Measurements from ENCODE around the gene AMZ2. TPM values are rescaled to one million over a fixed set of nuclear protein-coding genes. Genes with fewer than 3 reads are reported as not detected.

AMZ2 gene
- total and polyA plus RNA-seq, 2 donors from 2014 or later = 48.6 to 90.9 TPM

DNA sequence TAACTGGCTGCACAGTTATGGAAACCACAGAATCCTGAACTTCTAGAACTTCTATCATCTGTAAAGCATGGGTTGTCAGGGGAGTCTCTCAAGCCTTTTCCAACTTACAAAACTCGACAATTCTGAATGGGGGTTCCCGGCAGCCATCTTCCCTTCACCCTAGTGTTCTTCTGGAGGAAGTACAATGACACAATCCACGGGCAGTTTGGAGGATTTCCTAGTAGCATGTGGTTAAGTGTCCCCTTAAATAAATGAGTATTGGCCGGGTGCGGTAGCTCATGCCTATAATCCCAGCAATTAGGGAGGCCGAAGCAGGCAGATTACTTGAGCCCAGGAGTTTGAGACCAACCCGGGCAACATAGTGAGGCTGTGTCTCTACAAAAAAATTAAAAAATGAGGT, 41.0 kb downstream of the AMZ2 start:
- no peak overlapping the region for H3K4me3 ChIP-seq (ENCODE audit: low read length in 3 of 3)
- H3K9me3 ChIP-seq (ENCODE audit: control insufficient read depth in 2 of 3, insufficient read depth in 1 of 3, low read length in 3 of 3) = no peaks in the 10 kb centered on the region
- TF ChIP-seq, protein P1, sequence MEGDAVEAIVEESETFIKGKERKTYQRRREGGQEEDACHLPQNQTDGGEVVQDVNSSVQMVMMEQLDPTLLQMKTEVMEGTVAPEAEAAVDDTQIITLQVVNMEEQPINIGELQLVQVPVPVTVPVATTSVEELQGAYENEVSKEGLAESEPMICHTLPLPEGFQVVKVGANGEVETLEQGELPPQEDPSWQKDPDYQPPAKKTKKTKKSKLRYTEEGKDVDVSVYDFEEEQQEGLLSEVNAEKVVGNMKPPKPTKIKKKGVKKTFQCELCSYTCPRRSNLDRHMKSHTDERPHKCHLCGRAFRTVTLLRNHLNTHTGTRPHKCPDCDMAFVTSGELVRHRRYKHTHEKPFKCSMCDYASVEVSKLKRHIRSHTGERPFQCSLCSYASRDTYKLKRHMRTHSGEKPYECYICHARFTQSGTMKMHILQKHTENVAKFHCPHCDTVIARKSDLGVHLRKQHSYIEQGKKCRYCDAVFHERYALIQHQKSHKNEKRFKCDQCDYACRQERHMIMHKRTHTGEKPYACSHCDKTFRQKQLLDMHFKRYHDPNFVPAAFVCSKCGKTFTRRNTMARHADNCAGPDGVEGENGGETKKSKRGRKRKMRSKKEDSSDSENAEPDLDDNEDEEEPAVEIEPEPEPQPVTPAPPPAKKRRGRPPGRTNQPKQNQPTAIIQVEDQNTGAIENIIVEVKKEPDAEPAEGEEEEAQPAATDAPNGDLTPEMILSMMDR (IDR thresholded peaks at IDR 0.05; ENCODE audit: borderline replicate concordance, extremely low read depth, insufficient read depth) = no peak
- FAIRE-seq = no peak
- intact Hi-C loops (cut with DNase I) = no loop called here
- no peak overlapping the region for H3K9ac ChIP-seq (ENCODE audit: low read length in 3 of 3)
- H3K4me1 ChIP-seq (ENCODE audit: control insufficient read depth in 2 of 3, insufficient read depth in 2 of 3, low read depth in 1 of 3, low read length in 3 of 3) = peaks cover 0 to 6% (median 0%) of the 10 kb centered on the region in 3 donors
- no peaks in the 10 kb centered on the region for H3K36me3 ChIP-seq (ENCODE audit: control insufficient read depth in 2 of 3, insufficient read depth in 3 of 3, low read length in 3 of 3)
- H3K27me3 ChIP-seq (ENCODE audit: control insufficient read depth, insufficient read depth, low read length) = peaks cover 10% of the 10 kb centered on the region
- peak in 1 of 5 donors; percentile 6 for DNase-seq
- H3K27ac ChIP-seq (ENCODE audit: low read depth in 2 of 2, low read length in 2 of 2) = no peak overlapping the region

GRCh38 chr17:68289473-68289872, 41.6 kb downstream of the AMZ2 start:
- Histone ChIP-seq H3K4me3 (ENCODE audit: low read length in 3 of 3) (no peak overlapping the region), H3K9ac (ENCODE audit: low read length in 3 of 3) (no peak overlapping the region), H3K36me3 (ENCODE audit: control insufficient read depth in 2 of 3, insufficient read depth in 3 of 3, low read length in 3 of 3) (no peaks in the 10 kb centered on the region), H3K9me3 (ENCODE audit: control insufficient read depth in 2 of 3, insufficient read depth in 1 of 3, low read length in 3 of 3) (no peaks in the 10 kb centered on the region), H3K27ac (ENCODE audit: low read depth in 2 of 2, low read length in 2 of 2) (no peak overlapping the region), H3K27me3 (ENCODE audit: control insufficient read depth, insufficient read depth, low read length) (peaks cover 10% of the 10 kb centered on the region), H3K4me1 (ENCODE audit: control insufficient read depth in 2 of 3, insufficient read depth in 2 of 3, low read depth in 1 of 3, low read length in 3 of 3) (peaks cover 0 to 6% (median 0%) of the 10 kb centered on the region in 3 donors)
- no peak for DNase-seq
- intact Hi-C loops (cut with DNase I) = no loop called here
- FAIRE-seq = no peak
- TF ChIP-seq, protein P1 (IDR thresholded peaks at IDR 0.05; ENCODE audit: borderline replicate concordance, extremely low read depth, insufficient read depth) = no peak

DNA sequence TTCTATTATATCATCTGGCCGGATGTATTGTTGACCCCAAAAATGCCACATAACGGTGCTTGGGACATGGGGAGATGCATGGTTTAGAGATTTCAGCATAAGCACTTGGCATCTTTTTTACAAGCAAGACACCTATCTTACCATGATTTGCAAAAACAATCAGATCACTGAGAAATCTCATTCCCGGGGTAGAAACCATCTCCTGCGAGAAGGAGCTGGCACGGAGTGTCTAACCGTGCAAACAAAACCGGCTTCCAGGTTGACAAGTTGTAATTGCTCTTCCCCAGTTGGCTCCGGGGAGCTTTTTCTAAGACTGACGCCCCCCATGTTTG, 42.1 kb downstream of the AMZ2 start:
- Histone ChIP-seq H3K9ac (ENCODE audit: low read length in 3 of 3) (no peak overlapping the region), H3K36me3 (ENCODE audit: control insufficient read depth in 2 of 3, insufficient read depth in 3 of 3, low read length in 3 of 3) (no peaks in the 10 kb centered on the region), H3K27ac (ENCODE audit: low read depth in 2 of 2, low read length in 2 of 2) (no peak overlapping the region), H3K4me1 (ENCODE audit: control insufficient read depth in 2 of 3, insufficient read depth in 2 of 3, low read depth in 1 of 3, low read length in 3 of 3) (peaks cover 0 to 6% (median 0%) of the 10 kb centered on the region in 3 donors), H3K27me3 (ENCODE audit: control insufficient read depth, insufficient read depth, low read length) (peaks cover 10% of the 10 kb centered on the region), H3K9me3 (ENCODE audit: control insufficient read depth in 2 of 3, insufficient read depth in 1 of 3, low read length in 3 of 3) (no peaks in the 10 kb centered on the region), H3K4me3 (ENCODE audit: low read length in 3 of 3) (peak overlapping the region in 1 of 3 donors; percentile 61)
- intact Hi-C loops (cut with DNase I) = no loop called here
- TF ChIP-seq, protein P1 (IDR thresholded peaks at IDR 0.05; ENCODE audit: borderline replicate concordance, extremely low read depth, insufficient read depth) = no peak
- FAIRE-seq (no peak), DNase-seq (peak in 1 of 5 donors; percentile 4)
